GM12878 (cell line): ENCODE data around the gene OTUB1. TPM values are rescaled to one million over a fixed set of nuclear protein-coding genes. Genes with fewer than 3 reads are reported as not detected.

Experiments
- ATAC-seq: fragments of 200-7000 bp; cut with Tn5 transposase; 3 replicates; pipeline ENCODE4 v1.9.1; 2020; ENCODE audit warnings: mild to moderate bottlenecking, moderate library complexity
- BruUV-seq: library from RNA; stranded (reverse); fragments of 400-500 nt; replicated peaks from 2 replicates; lab custom pipeline; 2021; lab: Mats Ljungman, UMichigan
- CTCF ChIA-PET: fragments of 300-600 bp; sonication (Branson Sonifier 250); formaldehyde crosslinking; extraction: SDS; loops from one replicate; lab custom pipeline; 2021; ENCODE audit warnings: inconsistent platforms; lab: Yijun Ruan, JAX
- POLR2A ChIA-PET: fragments of 350-600 bp; formaldehyde crosslinking; extraction: SDS; loops from one replicate; lab custom pipeline; 2021; ENCODE audit warnings: inconsistent platforms; lab: Charles Lee
- RAD21 ChIA-PET: fragments of 300-600 bp; sonication (Branson Sonifier 250); formaldehyde crosslinking; loops from one replicate; lab custom pipeline; 2023; ENCODE audit warnings: antibody characterized with exemption; ENCODE audit not compliant: unreplicated experiment; lab: Charles Lee
- SMC1A ChIA-PET: fragments of 300-600 bp; sonication (Branson Sonifier 250); formaldehyde crosslinking; loops from one replicate; lab custom pipeline; 2023; ENCODE audit not compliant: unreplicated experiment, uncharacterized antibody; lab: Charles Lee
- DNase-seq: peaks from one replicate; pipeline ENCODE4 v3.0.0-alpha.2; 2011; ENCODE audit warnings: low read depth, low spot score
- FAIRE-seq: peaks from 3 replicates; lab custom pipeline; 2011; peaks lifted over from hg19 to GRCh38; lab: Jason Lieb, UNC
- H2AFZ ChIP-seq: 2 replicates; pipeline ENCODE4 v1.6.0; 2011; ENCODE audit warnings: low read depth, low read length, control low read depth; ENCODE audit not compliant: control insufficient read depth
- H3K27ac ChIP-seq: 2 replicates; pipeline ENCODE4 v1.5.1; 2011; ENCODE audit warnings: control low read depth; ENCODE audit not compliant: control insufficient read depth, insufficient read depth
- H3K27me3 ChIP-seq, 2 experiments: replicated peaks in 1 of 2; 2 replicates each; pipeline versions ENCODE4 v1.6.0 to v1.6.1; 2011; ENCODE audit warnings: low read length in 1 of 2; ENCODE audit not compliant: control insufficient read depth in 2 of 2, insufficient read depth in 2 of 2
- H3K36me3 ChIP-seq, 2 experiments: 2 replicates each; pipeline ENCODE4 v1.5.1; 2011; ENCODE audit warnings: low read length in 1 of 2; ENCODE audit not compliant: control insufficient read depth in 2 of 2, insufficient read depth in 2 of 2
- H3K4me1 ChIP-seq: 2 replicates; pipeline ENCODE4 v1.6.1; 2011; ENCODE audit warnings: mild to moderate bottlenecking, low read length, moderate library complexity, mixed read lengths; ENCODE audit not compliant: control insufficient read depth, insufficient read depth
- H3K4me2 ChIP-seq: 2 replicates; pipeline ENCODE4 v1.6.0; 2011; ENCODE audit warnings: control low read depth; ENCODE audit not compliant: control insufficient read depth, insufficient read depth
- H3K4me3 ChIP-seq: fragments of 200-600 bp; sonication (generic); 2 replicates; pipeline ENCODE4 v1.5.1; 2016
- H3K79me2 ChIP-seq: 2 replicates; pipeline ENCODE4 v1.6.0; 2011; ENCODE audit warnings: low read length; ENCODE audit not compliant: control insufficient read depth, insufficient read depth
- H3K9ac ChIP-seq: 2 replicates; pipeline ENCODE4 v1.8.0; 2011; ENCODE audit warnings: low read length, control low read depth, mixed read lengths; ENCODE audit not compliant: control insufficient read depth, insufficient read depth
- H3K9me3 ChIP-seq: replicated peaks from 3 replicates; pipeline ENCODE4 v1.5.1; 2011; ENCODE audit warnings: mild to moderate bottlenecking, low read length; ENCODE audit not compliant: control insufficient read depth, insufficient read depth
- H4K20me1 ChIP-seq: 2 replicates; pipeline ENCODE4 v1.6.0; 2011; ENCODE audit not compliant: control insufficient read depth, insufficient read depth
- BRCA1 ChIP-seq: IDR thresholded peaks from 2 replicates; pipeline ENCODE4 v1.6.1; 2011; ENCODE audit warnings: low read depth, low read length, improper control_type of control experiment
- CHD4 ChIP-seq: fragments of 200-600 bp; sonication (generic); IDR thresholded peaks from 2 replicates; pipeline ENCODE4 v1.6.1; 2016; ENCODE audit warnings: mild to moderate bottlenecking
- E2F8 ChIP-seq: fragments of 450-650 bp; IDR thresholded peaks from 2 replicates; pipeline ENCODE4 v1.6.1; 2018; ENCODE audit warnings: mild to moderate bottlenecking, low read depth, moderate library complexity; ENCODE audit not compliant: partially characterized antibody
- IRF3 ChIP-seq: fragments of 450-650 bp; IDR thresholded peaks from 2 replicates; pipeline ENCODE4 v1.6.1; 2014; ENCODE audit warnings: mild to moderate bottlenecking
- JUND ChIP-seq: IDR thresholded peaks from 2 replicates; pipeline ENCODE4 v1.6.1; 2012; ENCODE audit warnings: low read depth, mild to moderate bottlenecking, low read length, improper control_type of control experiment, moderate library complexity
- KAT2A ChIP-seq: conservative IDR thresholded peaks from 2 replicates; pipeline ENCODE4 v1.6.1; 2011; ENCODE audit warnings: low read depth, low read length; ENCODE audit not compliant: control insufficient read depth
- PRDM15 ChIP-seq: fragments of 450-650 bp; formaldehyde crosslinking; IDR thresholded peaks from 2 replicates; pipeline ENCODE4 v1.4.0; 2020; ENCODE audit warnings: mild to moderate bottlenecking, moderate library complexity
- RELA ChIP-seq: fragments of 450-650 bp; IDR thresholded peaks from 2 replicates; pipeline ENCODE4 v1.8.0; 2014; ENCODE audit warnings: borderline replicate concordance; ENCODE audit not compliant: partially characterized antibody
- SRF ChIP-seq, 2 experiments: IDR thresholded peaks; 2 replicates each; pipeline ENCODE4 v1.6.1; 2011; ENCODE audit warnings: low read depth in 2 of 2, low read length in 2 of 2, mild to moderate bottlenecking in 1 of 2, moderate library complexity in 1 of 2
- TCF12 ChIP-seq: IDR thresholded peaks from 2 replicates; pipeline ENCODE4 v1.6.1; 2011; ENCODE audit warnings: low read depth, mild to moderate bottlenecking, low read length
- WRNIP1 ChIP-seq: IDR thresholded peaks from 2 replicates; pipeline ENCODE4 v1.6.1; 2011; ENCODE audit warnings: low read depth, low read length, improper control_type of control experiment, borderline replicate concordance
- ZNF207 ChIP-seq: fragments of 450-650 bp; IDR thresholded peaks from 2 replicates; pipeline ENCODE4 v1.6.1; 2014; ENCODE audit warnings: antibody characterized with exemption, mild to moderate bottlenecking, borderline replicate concordance
- WGBS: methylation state at CpG from one replicate; pipeline ENCODE4 v1.1.6; 2016; ENCODE audit warnings: low lambda C conversion rate; ENCODE audit not compliant: insufficient replicate concordance, insufficient coverage; ENCODE audit errors: missing lambda C conversion rate; 5-methylcytosine and 5-hydroxymethylcytosine counted together
- in situ Hi-C: fragments of 300-500 bp; cut with MboI; formaldehyde crosslinking; loops from 9 replicates; pipeline ENCODE4 v1.14.3; 2018; ENCODE audit warnings: mixed read lengths
- intact Hi-C: fragments of 100-400 bp; cut with micrococcal nuclease; formaldehyde crosslinking; loops from one replicate; pipeline ENCODE4 v1.14.2; 2022; ENCODE audit not compliant: unreplicated experiment
- polyA plus RNA-seq, 11 experiments: library from polyadenylated mRNA; depleted of rRNA in 4 of 11; unstranded in 6 of 11; stranded (reverse) in 5 of 11; fragments of >200 nt; fragmentation: Nextera tagmentation in 4 of 11; fragmentation: Illumina TruSeq in 1 of 11; extraction: Ambion mirVana in 4 of 11; extraction: Trizol in 1 of 11; gene quantifications; 1 replicate in 1 of 11; 2 replicates in 10 of 11; pipeline versions ENCODE4 v1.2.1 to v1.2.3, GENCODE V29; 2011 to 2016; ENCODE audit warnings: inconsistent platforms in 2 of 11, missing spikeins in 2 of 11, low read depth in 1 of 11
- total RNA-seq, 4 experiments: library from RNA; depleted of rRNA in 3 of 4; stranded (reverse); fragments of >200 nt in 3 of 4; fragmentation: Illumina TruSeq in 1 of 4; extraction: Trizol in 1 of 4; gene quantifications; 2 replicates each; pipeline versions ENCODE4 v1.2.1 to v1.2.3, GENCODE V29; 2013 to 2021

OTUB1 gene
- total and polyA plus RNA-seq, 10 of the 15 experiments (the other 5 are each of a cell fraction or from before 2014, with no cell fraction given), result 49.6 to 225 (median 131) TPM

DNA sequence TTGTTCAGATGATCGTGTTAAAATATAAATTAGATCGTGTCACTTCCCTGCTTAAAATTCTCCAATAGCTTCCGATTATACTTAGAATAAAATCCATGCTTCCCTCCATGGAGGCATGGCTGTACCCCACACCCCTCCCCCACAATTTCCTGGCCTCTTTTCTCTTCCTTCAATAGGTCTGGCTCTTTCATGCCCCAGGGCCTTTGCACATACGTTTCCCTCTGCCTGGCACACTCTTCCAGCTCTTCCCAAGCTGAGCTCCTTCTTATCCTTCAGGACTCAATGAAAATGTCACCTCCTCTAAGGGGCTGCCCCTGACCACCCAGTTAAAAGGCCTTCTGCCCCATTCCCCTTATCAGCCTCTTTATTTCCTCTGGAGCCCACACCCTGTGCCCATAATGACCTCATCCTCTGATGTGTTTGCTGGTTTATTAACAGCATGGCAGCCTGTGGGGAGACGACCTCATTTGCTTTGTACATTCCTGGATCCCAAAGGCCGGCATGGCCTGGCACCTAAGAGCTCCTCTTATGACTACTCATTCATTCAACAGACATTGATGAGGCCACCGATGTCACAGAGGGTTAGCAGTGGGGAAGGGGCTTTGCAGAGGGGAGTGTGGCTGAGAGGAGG lies 40.5 kb downstream of the OTUB1 start:
- no peak overlapping the region for H3K9ac ChIP-seq
- in situ Hi-C loops (no loop called here), intact Hi-C loops (no loop called here)
- 39% methylated on average over 7 of the region's 7 CpGs for WGBS
- no peak for DNase-seq
- no TSS peak for BruUV-seq
- no peak overlapping the region for H3K4me3 ChIP-seq
- SMC1A ChIA-PET, result interaction anchor here (0.7 kb wide), 1 partner anchor 91 kb away, joined by 3 read pairs; no protein-coding TSS in a partner anchor
- no peak overlapping the region for H2AFZ ChIP-seq
- RAD21 ChIA-PET, result interaction anchor here (0.6 kb wide), 1 partner anchor 174 kb away, joined by 4 read pairs; no protein-coding TSS in a partner anchor
- H3K27me3 ChIP-seq, result no peaks in the 10 kb centered on the region; a peak in 2 of 4 replicates
- CTCF ChIA-PET, result no interaction called here
- no peaks in the 10 kb centered on the region for H3K79me2 ChIP-seq
- no peaks in the 10 kb centered on the region for H3K9me3 ChIP-seq
- H3K27ac ChIP-seq, result no peak overlapping the region
- H3K4me2 ChIP-seq, result no peak overlapping the region
- no peak for ATAC-seq
- POLR2A ChIA-PET, result interaction anchor here (0.6 kb wide), 1 partner anchor 50 kb away, joined by 6 read pairs; no protein-coding TSS in a partner anchor
- no peaks in the 10 kb centered on the region for H4K20me1 ChIP-seq
- no peaks in the 10 kb centered on the region for H3K36me3 ChIP-seq
- no peaks in the 10 kb centered on the region for H3K4me1 ChIP-seq
- FAIRE-seq, result no peak
- no peak for TF ChIP-seq BRCA1
- no peak for TF ChIP-seq TCF12
- TF ChIP-seq ZNF207, result no peak
- no peak for TF ChIP-seq IRF3
- no peak for TF ChIP-seq KAT2A
- no peak for TF ChIP-seq RELA
- TF ChIP-seq E2F8, result no peak
- no peak for TF ChIP-seq PRDM15 (CRISPR knock-in tag)
- TF ChIP-seq SRF (IDR thresholded peaks at IDR 0.05; ENCODE audit: low read depth in 2 of 2, low read length in 2 of 2), result no peak
- TF ChIP-seq WRNIP1, result no peak
- no peak for TF ChIP-seq CHD4
- no peak for TF ChIP-seq JUND
